ENCODE measurements around the gene LIX1.

- TF ChIP-seq, protein P1, sequence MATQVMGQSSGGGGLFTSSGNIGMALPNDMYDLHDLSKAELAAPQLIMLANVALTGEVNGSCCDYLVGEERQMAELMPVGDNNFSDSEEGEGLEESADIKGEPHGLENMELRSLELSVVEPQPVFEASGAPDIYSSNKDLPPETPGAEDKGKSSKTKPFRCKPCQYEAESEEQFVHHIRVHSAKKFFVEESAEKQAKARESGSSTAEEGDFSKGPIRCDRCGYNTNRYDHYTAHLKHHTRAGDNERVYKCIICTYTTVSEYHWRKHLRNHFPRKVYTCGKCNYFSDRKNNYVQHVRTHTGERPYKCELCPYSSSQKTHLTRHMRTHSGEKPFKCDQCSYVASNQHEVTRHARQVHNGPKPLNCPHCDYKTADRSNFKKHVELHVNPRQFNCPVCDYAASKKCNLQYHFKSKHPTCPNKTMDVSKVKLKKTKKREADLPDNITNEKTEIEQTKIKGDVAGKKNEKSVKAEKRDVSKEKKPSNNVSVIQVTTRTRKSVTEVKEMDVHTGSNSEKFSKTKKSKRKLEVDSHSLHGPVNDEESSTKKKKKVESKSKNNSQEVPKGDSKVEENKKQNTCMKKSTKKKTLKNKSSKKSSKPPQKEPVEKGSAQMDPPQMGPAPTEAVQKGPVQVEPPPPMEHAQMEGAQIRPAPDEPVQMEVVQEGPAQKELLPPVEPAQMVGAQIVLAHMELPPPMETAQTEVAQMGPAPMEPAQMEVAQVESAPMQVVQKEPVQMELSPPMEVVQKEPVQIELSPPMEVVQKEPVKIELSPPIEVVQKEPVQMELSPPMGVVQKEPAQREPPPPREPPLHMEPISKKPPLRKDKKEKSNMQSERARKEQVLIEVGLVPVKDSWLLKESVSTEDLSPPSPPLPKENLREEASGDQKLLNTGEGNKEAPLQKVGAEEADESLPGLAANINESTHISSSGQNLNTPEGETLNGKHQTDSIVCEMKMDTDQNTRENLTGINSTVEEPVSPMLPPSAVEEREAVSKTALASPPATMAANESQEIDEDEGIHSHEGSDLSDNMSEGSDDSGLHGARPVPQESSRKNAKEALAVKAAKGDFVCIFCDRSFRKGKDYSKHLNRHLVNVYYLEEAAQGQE (IDR thresholded peaks at IDR 0.05; ENCODE audit: borderline replicate concordance): no peak
- no peak for TF ChIP-seq EZH2 (IDR thresholded peaks at IDR 0.05; ENCODE audit: borderline replicate concordance, insufficient read depth, low read length, poor library complexity, severe bottlenecking)
- no peak for TF ChIP-seq CTCF (IDR thresholded peaks at IDR 0.05; ENCODE audit: poor library complexity, severe bottlenecking)
- no peak for TF ChIP-seq SMC3 (conservative IDR thresholded peaks at IDR 0.05; ENCODE audit: poor library complexity)
- no peak for TF ChIP-seq POLR2AphosphoS5 (IDR thresholded peaks at IDR 0.05)
Measured at GRCh38 chr5:97046270-97046982, 96.0 kb downstream of the LIX1 start.

All from neural cell (in vitro differentiated cells).